Fibroblast of mammary gland (primary cell): ENCODE data around the gene PREX1.

Experiments
- DNase-seq: peaks from one replicate; pipeline ENCODE4 v3.0.0-alpha.2; 2010; ENCODE audit warnings: low read depth
- H3K4me3 ChIP-seq: 2 replicates; pipeline ENCODE4 v1.5.1; 2011; ENCODE audit warnings: low read depth, mild to moderate bottlenecking, low read length, moderate library complexity; ENCODE audit not compliant: control insufficient read depth
- TF ChIP-seq, protein P1 (sequence below): conservative IDR thresholded peaks from 2 replicates; pipeline ENCODE4 v1.5.1; 2011; ENCODE audit warnings: low read depth, low read length, inconsistent platforms; ENCODE audit not compliant: control insufficient read depth, insufficient read depth

The PREX1 gene

GRCh38 chr20:48800177-48800576, 27.6 kb downstream of the PREX1 start:
- TF ChIP-seq, protein P1, sequence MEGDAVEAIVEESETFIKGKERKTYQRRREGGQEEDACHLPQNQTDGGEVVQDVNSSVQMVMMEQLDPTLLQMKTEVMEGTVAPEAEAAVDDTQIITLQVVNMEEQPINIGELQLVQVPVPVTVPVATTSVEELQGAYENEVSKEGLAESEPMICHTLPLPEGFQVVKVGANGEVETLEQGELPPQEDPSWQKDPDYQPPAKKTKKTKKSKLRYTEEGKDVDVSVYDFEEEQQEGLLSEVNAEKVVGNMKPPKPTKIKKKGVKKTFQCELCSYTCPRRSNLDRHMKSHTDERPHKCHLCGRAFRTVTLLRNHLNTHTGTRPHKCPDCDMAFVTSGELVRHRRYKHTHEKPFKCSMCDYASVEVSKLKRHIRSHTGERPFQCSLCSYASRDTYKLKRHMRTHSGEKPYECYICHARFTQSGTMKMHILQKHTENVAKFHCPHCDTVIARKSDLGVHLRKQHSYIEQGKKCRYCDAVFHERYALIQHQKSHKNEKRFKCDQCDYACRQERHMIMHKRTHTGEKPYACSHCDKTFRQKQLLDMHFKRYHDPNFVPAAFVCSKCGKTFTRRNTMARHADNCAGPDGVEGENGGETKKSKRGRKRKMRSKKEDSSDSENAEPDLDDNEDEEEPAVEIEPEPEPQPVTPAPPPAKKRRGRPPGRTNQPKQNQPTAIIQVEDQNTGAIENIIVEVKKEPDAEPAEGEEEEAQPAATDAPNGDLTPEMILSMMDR = no peak
- no peak for DNase-seq

DNA sequence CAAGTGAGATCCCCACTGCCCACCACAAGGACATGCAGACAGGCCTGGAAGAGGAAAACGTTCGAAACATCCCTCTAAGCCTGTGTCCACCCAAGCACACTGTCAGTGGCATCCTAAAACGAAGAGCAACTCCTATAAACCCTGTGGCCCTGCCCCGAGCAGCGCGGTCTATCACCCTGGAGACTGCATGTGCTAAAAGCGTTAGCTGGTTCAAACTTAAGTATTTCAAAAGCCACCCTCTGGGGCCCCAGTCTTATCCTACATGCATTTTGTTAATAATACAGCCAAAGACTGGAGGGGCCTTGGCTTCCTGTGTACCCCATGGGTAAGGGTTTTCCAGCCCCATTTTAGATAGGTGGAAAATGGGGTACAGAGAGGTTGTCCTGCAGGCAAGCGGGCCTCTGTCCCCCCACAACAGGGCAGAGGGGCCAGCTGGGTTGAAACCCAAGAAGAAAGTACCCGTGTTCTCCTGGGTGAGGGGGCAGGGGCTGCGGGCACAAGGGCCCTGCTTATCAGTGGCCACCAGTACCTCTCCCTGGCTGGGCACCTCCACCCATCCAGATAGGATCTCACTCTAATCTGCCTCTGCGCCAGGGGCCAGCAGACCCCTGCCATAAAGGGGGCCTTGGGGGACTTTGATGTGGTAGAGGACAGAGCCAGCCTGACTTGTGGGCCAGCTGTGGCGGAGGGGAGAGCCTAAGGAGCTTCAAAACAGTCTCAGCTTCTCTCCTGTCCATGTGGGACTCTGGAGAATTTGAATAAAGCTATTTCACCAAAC, 28.3 kb downstream of the PREX1 start:
- no peak overlapping the region for H3K4me3 ChIP-seq
- TF ChIP-seq, protein P1 = no peak
- DNase-seq = no peak

More at GRCh38 chr20:48800177-48800576, 27.6 kb downstream of the PREX1 start:
- no peak overlapping the region for H3K4me3 ChIP-seq

DNA sequence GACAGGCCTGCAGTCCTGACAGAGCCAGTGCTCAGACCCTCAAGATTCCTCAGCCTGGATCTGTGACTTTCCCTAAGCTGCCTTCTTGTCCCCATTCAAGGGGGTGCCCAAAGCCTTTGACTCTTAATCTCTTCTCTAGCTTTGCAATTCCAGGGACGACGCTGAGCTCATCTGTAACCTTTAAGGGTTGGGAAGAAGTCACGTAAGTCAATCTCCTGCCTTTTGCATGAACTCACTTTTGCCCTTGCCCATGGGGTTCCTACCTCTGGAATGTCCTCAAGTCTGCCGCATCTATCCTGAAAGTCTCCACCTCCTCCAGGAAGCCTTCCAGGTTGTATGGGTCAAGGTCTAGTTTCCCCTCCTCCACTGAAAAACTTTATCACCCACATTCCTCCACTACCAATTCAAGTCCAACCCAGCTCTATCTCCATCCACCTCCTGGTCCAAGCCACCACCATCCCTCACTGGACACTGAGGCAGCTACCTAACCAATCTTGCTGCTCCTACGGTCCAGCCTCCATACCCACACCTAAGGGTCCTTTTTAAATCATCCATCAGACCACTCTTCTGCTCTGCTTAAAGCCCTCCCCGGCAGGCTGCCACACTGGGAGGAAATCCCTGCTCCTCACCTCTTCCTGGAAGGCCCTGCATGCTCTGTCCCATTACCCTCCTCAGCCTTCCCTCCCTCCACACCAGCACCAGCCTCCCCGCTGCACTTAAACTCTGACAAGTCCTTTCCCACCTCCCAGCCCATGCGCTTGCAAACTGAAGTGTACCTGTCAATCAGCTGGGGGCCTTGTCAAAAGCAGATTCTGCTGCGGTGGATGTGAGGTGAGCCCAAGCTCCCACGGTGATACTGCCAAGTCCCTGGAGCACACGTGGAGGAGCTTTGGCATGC, 29.7 kb downstream of the PREX1 start:
- H3K4me3 ChIP-seq = no peak overlapping the region
- no peak for DNase-seq
- TF ChIP-seq, protein P1 = no peak

DNA sequence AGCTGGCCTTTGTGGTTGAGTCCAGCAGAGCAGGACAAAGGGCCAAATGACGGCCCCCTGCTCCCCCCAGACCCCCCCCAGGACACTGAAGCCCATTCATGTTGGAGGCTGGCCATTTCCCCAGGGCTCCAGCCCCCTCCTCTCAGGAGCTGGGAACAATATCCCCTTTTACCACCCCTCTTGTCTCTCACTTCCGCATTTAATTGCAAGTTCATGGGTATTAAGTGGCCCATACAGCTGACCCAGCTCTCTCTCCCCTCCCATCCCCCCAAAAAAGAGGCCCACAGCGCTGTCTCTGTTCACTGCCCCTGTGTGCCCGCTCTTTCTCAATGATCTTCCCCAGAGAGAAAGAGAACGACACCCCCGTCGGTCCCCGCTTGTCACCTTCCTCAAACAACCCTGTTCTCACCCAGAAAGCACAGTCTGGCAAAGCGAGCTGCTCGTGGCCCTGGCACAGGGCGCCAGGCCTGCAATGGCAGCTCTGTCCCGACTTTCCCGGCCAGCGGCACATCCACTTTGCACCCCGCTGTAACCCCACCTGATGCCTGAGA, 30.4 kb downstream of the PREX1 start:
- TF ChIP-seq, protein P1 = no peak
- no peak overlapping the region for H3K4me3 ChIP-seq
- DNase-seq = no peak

DNA sequence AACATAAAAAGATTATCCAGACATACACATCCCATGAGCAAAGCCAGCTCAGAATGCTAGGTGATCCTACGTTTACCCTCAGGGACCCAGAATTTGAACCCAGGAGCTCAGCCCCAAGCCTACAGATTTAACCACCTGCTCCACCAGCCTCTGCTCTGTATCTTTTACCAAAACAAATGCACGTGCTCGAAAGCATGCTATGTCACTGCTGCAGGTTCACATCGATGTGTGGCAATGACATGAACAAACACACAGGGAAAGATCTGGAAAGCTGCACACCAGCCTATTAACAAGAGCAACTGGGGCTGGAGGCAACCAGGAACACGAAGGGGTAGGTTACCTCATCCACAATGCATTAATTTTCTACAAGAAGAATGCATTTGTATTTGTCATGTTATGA, 32.1 kb downstream of the PREX1 start:
- H3K4me3 ChIP-seq = no peak overlapping the region
- TF ChIP-seq, protein P1 = no peak
- DNase-seq = no peak

DNA sequence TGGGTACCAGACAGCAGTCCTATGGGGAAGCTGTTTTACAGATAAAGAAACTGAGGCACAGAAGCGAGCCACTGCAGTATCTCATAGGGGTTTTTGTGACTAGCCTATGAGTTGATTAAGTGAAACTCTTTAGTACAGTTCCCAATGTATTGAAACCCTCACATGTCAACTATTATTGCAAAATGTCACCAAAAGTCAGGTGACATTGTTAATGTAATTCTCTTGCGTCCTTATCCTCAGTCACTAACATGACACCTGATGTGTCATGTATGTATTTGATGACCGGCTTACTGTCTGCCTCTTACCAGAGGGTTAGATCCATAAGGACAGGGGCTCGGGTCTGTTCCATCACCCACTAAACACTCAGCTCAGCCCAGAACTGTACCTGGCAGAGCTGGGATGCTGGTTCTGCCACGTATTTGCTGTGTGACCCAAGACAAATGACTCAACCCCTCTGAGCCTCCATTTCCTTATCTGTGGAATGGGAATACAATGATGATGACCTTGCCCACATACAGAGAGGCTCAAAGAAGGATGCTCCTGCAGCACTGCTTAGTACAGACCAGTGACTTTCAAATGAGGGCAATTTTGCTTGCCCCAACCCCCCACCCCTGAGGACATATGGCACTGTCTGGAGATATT, 32.9 kb downstream of the PREX1 start:
- no peak overlapping the region for H3K4me3 ChIP-seq
- DNase-seq = no peak
- TF ChIP-seq, protein P1 = no peak
